ENCODE measurements around the gene ATF6.

The ATF6 gene

GRCh38 chr1:162007466-162007865 is 241.3 kb downstream of the ATF6 start:
- no peak for DNase-seq

- no peak for DNase-seq
These were observed 242.7 kb downstream of the ATF6 start for GRCh38 chr1:162008799-162009198.

- no peak for DNase-seq
These were observed 243.5 kb downstream of the ATF6 start for GRCh38 chr1:162009501-162010174.

- DNase-seq, result no peak
These were observed 244.0 kb downstream of the ATF6 start for GRCh38 chr1:162010175-162010506.

DNA sequence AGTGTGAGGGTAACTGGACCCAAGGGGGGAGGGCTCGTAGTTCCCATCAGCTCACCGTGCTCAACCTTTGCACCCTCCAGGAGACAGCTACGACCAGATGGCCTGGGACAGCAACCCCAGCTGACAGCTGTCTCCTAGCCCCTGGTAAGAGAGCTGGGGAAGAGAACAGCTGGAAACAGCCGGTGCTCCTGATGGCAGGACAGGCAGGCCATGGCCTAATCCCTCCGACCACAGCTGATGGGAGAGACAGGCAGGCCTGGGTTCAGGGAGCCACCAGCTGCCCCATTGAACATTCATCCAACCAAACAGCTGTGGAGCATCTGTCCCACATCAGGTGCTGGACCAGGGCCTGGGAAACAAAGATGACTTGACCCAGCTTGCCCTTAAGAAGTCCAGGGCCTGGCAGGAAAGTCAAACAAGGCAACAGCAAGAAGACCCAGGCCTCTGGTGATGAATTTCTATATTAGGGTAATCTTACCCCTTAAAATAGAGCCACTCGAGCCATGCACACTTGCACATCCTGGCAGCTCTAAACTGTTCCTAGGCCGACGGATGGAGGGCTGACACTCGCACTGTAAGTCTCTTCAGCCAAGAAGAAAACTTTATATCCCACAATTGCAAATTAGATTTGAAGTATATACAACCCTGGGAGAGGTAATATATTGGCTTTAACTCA is 245.4 kb downstream of the ATF6 start:
- no peak for DNase-seq

DNA sequence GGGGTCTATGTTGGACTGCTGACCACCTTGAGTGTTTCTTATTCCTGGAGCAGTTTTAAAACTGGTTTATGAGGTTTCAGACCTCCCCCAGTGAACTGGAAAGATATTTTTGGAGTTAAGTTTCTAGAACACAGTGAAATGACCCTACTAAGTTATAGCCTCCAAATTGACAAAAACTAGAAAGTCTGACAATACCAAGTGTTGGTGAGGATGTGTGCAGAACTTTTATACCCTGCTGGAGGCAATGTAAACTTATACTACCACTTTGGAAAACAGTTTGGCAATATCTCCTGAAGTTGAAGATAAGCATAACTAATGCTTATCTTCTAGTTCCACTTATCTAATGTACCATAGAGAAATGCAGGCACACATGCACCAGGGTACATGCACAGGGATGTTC is 247.2 kb downstream of the ATF6 start:
- no peak for DNase-seq

Data from central memory CD4-positive, alpha-beta T cell (primary cell).